ENCODE measurements around the gene ARMC3. TPM values are rescaled to one million over a fixed set of nuclear protein-coding genes. Genes with fewer than 3 reads are reported as not detected.

Gene ARMC3
- total RNA-seq, 1 donor from 2014 or later, result 0.83 TPM

DNA sequence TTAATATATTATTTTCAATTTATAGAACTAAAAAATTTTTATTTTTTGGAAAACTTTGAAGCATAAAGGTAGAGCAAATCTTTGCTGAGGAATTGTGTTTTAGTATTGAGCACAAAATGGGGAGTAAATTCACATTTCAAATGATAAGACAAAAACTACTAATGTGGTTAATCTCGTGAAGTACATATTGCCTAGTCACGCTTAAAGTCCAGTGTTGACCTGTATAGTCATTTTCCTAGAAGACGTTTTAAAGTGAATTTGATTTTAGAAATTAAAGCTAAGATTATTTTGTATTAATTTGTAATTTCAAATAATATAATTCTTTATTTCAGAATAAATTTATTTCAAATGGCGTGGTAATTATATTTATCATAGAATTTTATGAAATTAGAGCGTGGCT lies 110.3 kb downstream of the ARMC3 start:
- peaks cover 17% of the 10 kb centered on the region for H3K9me3 Mint-ChIP-seq
- H3K36me3 Mint-ChIP-seq, result no peaks in the 10 kb centered on the region
- no peaks in the 10 kb centered on the region for H3K27me3 Mint-ChIP-seq (ENCODE audit: low read depth)
- no peak overlapping the region for H3K27ac Mint-ChIP-seq
- H3K4me1 Mint-ChIP-seq, result no peaks in the 10 kb centered on the region
- H3K4me3 Mint-ChIP-seq, result no peak overlapping the region
- TF ChIP-seq CTCF (IDR thresholded peaks at IDR 0.05; ENCODE audit: unreplicated experiment), result no peak
- no peak for DNase-seq (ENCODE audit: low spot score in 2 of 2, unreplicated experiment in 2 of 2)

GRCh38 chr10:23040002-23040401 lies 112.1 kb downstream of the ARMC3 start:
- peaks cover 12% of the 10 kb centered on the region for H3K9me3 Mint-ChIP-seq
- no peak for TF ChIP-seq CTCF (IDR thresholded peaks at IDR 0.05; ENCODE audit: unreplicated experiment)
- H3K36me3 Mint-ChIP-seq, result no peaks in the 10 kb centered on the region
- H3K4me3 Mint-ChIP-seq, result no peak overlapping the region
- DNase-seq (ENCODE audit: low spot score in 2 of 2, unreplicated experiment in 2 of 2), result no peak
- no peaks in the 10 kb centered on the region for H3K27me3 Mint-ChIP-seq (ENCODE audit: low read depth)
- H3K27ac Mint-ChIP-seq, result no peak overlapping the region
- H3K4me1 Mint-ChIP-seq, result no peaks in the 10 kb centered on the region

GRCh38 chr10:23046027-23046426 lies 118.2 kb downstream of the ARMC3 start:
- Mint-ChIP-seq H3K4me1 (peaks cover 16% of the 10 kb centered on the region), H3K27ac (no peak overlapping the region), H3K9me3 (no peaks in the 10 kb centered on the region), H3K27me3 (ENCODE audit: low read depth) (no peaks in the 10 kb centered on the region), H3K36me3 (no peaks in the 10 kb centered on the region), H3K4me3 (no peak overlapping the region)
- TF ChIP-seq CTCF (IDR thresholded peaks at IDR 0.05; ENCODE audit: unreplicated experiment), result no peak
- DNase-seq (ENCODE audit: low spot score in 2 of 2, unreplicated experiment in 2 of 2), result no peak

DNA sequence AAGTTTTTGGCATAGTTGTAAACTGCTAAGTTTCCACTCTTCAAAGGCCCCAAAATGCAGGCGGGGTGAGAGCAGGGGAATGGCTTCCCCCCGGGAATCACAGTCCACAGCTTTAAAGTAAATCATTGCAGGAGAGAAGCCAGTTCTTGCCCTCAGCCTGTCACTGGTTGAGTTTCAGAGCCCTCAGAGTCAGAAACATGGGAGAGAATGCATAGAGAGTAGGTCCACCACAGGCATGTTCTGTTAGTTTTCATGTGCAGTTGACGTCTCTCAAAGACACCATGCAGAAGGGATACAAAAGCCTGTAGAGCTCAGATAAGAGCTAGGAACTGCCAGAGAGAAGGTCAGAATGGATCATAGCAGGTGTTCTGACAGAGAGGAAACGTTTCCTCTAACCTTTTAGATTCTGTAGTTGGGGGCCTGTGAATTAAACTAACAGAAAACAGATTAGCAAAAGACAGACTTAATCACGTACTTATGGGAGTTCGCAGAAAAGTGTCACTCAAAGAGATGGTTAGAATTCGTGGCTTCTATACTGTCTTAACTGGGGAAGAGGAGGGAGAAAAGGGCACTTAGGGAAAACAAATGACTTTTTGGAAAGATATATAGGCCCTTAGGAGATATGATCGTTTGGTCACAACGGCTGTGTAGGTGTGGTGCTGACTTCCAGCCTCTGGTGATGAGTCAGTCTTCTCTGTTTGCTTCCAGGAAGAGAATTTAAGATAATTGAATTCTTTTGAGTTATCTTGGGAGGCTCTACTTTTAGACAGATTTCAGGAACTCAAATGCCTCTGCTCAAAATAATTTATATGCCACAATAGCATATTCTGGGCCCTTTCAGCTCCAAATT lies 119.6 kb downstream of the ARMC3 start:
- Mint-ChIP-seq H3K27ac (peak overlapping the region; percentile 3), H3K4me3 (no peak overlapping the region), H3K36me3 (no peaks in the 10 kb centered on the region), H3K4me1 (peaks cover 17% of the 10 kb centered on the region), H3K9me3 (no peaks in the 10 kb centered on the region), H3K27me3 (ENCODE audit: low read depth) (no peaks in the 10 kb centered on the region)
- TF ChIP-seq CTCF (IDR thresholded peaks at IDR 0.05; ENCODE audit: unreplicated experiment), result no peak
- DNase-seq (ENCODE audit: low spot score in 2 of 2, unreplicated experiment in 2 of 2), result no peak

GRCh38 chr10:23048191-23048590 lies 120.3 kb downstream of the ARMC3 start:
- TF ChIP-seq CTCF (IDR thresholded peaks at IDR 0.05; ENCODE audit: unreplicated experiment), result no peak
- H3K27ac Mint-ChIP-seq, result no peak overlapping the region
- no peaks in the 10 kb centered on the region for H3K36me3 Mint-ChIP-seq
- DNase-seq (ENCODE audit: low spot score in 2 of 2, unreplicated experiment in 2 of 2), result no peak
- no peak overlapping the region for H3K4me3 Mint-ChIP-seq
- no peaks in the 10 kb centered on the region for H3K9me3 Mint-ChIP-seq
- H3K27me3 Mint-ChIP-seq (ENCODE audit: low read depth), result no peaks in the 10 kb centered on the region
- peaks cover 25% of the 10 kb centered on the region for H3K4me1 Mint-ChIP-seq
